Gastrocnemius medialis (tissue), 4 donors: Measurements from ENCODE around the gene GALNT9.

Source experiments
- POLR2A ChIP-seq, 2 donors: fragments of 450-650 bp; IDR thresholded peaks; one replicate each; pipeline ENCODE4 v1.6.1; 2017; ENCODE audit warnings: antibody characterized with exemption in 2 of 2, mild to moderate bottlenecking in 2 of 2, moderate library complexity in 2 of 2
- TF ChIP-seq, protein P1 (sequence below), 5 experiments: fragments of 450-650 bp in 3 of 5; fragments of 200-600 bp in 2 of 5; sonication (generic) in 2 of 5; IDR thresholded peaks in 4 of 5; conservative IDR thresholded peaks in 1 of 5; 1 replicate in 4 of 5; 2 replicates in 1 of 5; pipeline ENCODE4 v1.5.1; 2016 to 2019; ENCODE audit warnings: antibody characterized with exemption in 5 of 5, mild to moderate bottlenecking in 3 of 5, moderate library complexity in 3 of 5

DNA sequence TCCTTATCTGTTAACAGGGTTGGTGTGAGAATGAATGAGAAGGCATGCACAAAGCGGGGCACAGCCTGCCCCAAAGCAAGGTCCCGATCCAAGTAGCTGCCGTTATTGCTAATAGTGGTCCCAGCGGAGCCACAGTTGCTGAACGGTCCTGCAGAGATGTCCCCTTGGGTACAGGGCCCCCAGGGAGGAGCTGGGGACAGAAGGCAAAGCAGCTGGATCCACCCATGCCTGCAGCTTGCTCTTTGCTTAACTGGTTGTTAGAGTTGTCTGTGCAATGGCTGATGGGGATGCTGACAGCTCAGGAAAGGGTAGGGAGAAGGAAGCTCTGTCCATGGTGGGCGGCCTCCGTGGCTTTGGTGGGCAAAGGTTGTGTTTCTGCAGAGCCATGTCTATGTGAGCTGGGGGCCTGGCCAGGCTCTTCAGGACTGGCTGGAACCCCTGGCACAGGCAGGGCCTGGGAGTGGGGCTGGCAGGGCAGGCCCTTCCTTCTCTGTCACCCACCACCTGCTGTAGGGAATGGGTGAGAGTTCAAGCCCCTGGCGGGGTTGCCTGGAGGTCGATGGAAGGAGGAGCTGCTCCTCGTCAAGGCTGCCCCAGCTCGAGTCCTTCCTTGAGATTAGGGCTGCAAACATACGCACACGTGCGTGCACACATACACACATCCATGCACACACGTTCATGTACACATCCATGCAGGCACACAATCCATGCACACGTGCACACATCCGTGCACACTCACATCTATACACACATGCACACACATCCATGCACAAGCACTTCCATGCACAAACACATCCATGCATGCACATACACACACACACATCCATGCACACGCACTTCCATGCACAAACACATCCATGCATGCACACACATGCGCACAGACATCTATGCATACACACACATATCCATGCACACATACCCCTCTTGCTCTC is 149.7 kb downstream of the GALNT9 start:
- TF ChIP-seq POLR2A (IDR thresholded peaks at IDR 0.05) = no peak
- TF ChIP-seq, protein P1, sequence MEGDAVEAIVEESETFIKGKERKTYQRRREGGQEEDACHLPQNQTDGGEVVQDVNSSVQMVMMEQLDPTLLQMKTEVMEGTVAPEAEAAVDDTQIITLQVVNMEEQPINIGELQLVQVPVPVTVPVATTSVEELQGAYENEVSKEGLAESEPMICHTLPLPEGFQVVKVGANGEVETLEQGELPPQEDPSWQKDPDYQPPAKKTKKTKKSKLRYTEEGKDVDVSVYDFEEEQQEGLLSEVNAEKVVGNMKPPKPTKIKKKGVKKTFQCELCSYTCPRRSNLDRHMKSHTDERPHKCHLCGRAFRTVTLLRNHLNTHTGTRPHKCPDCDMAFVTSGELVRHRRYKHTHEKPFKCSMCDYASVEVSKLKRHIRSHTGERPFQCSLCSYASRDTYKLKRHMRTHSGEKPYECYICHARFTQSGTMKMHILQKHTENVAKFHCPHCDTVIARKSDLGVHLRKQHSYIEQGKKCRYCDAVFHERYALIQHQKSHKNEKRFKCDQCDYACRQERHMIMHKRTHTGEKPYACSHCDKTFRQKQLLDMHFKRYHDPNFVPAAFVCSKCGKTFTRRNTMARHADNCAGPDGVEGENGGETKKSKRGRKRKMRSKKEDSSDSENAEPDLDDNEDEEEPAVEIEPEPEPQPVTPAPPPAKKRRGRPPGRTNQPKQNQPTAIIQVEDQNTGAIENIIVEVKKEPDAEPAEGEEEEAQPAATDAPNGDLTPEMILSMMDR (IDR thresholded peaks at IDR 0.05 in 4 of 5, conservative IDR thresholded peaks at IDR 0.05 in 1 of 5) = no peak
